Measurements from ENCODE around the gene JSRP1. TPM values are rescaled to one million over a fixed set of nuclear protein-coding genes. Genes with fewer than 3 reads are reported as not detected.

Gene JSRP1
- total RNA-seq, 1 donor from 2014 or later = 0.36 TPM

GRCh38 chr19:2221918-2222317 is 34.3 kb downstream of the JSRP1 start:
- Histone ChIP-seq H3K27ac (replicated peaks) (no peak overlapping the region), H3K4me1 (peaks cover 14% of the 10 kb centered on the region), H3K4me3 (no peak overlapping the region), H3K9me3 (replicated peaks) (no peaks in the 10 kb centered on the region), H3K36me3 (peaks cover 98% of the 10 kb centered on the region), H3K27me3 (ENCODE audit: low read depth) (no peaks in the 10 kb centered on the region)
- intact Hi-C loops (cut with micrococcal nuclease) = no loop called here
- no peak for DNase-seq
- TF ChIP-seq CTCF (IDR thresholded peaks at IDR 0.05; ENCODE audit: borderline replicate concordance) = peak; percentile 25

- H3K9me3 ChIP-seq (replicated peaks) = no peaks in the 10 kb centered on the region
- H3K4me3 ChIP-seq = no peak overlapping the region
- peak overlapping the region; percentile 18 for H3K27ac ChIP-seq (replicated peaks)
- intact Hi-C loops (cut with micrococcal nuclease) = no loop called here
- no peak for TF ChIP-seq CTCF (IDR thresholded peaks at IDR 0.05; ENCODE audit: borderline replicate concordance)
- peaks cover 14% of the 10 kb centered on the region for H3K4me1 ChIP-seq
- DNase-seq = no peak
- peaks cover 98% of the 10 kb centered on the region for H3K36me3 ChIP-seq
- no peaks in the 10 kb centered on the region for H3K27me3 ChIP-seq (ENCODE audit: low read depth)
Measured at GRCh38 chr19:2221250-2221831, 34.9 kb downstream of the JSRP1 start.

GRCh38 chr19:2219726-2220125 is 36.5 kb downstream of the JSRP1 start:
- H3K4me3 ChIP-seq = no peak overlapping the region
- no peaks in the 10 kb centered on the region for H3K9me3 ChIP-seq (replicated peaks)
- no peak for DNase-seq
- no peak for TF ChIP-seq CTCF (IDR thresholded peaks at IDR 0.05; ENCODE audit: borderline replicate concordance)
- peaks cover 98% of the 10 kb centered on the region for H3K36me3 ChIP-seq
- H3K27ac ChIP-seq (replicated peaks) = no peak overlapping the region
- peaks cover 14% of the 10 kb centered on the region for H3K4me1 ChIP-seq
- intact Hi-C loops (cut with micrococcal nuclease) = no loop called here
- no peaks in the 10 kb centered on the region for H3K27me3 ChIP-seq (ENCODE audit: low read depth)

- intact Hi-C loops (cut with micrococcal nuclease) = no loop called here
- H3K4me3 ChIP-seq = no peak overlapping the region
Measured at GRCh38 chr19:2217591-2217990, 38.6 kb downstream of the JSRP1 start.

GRCh38 chr19:2216361-2217225 is 39.6 kb downstream of the JSRP1 start:
- no peak overlapping the region for H3K4me3 ChIP-seq
- H3K9me3 ChIP-seq (replicated peaks) = no peaks in the 10 kb centered on the region
- no peaks in the 10 kb centered on the region for H3K27me3 ChIP-seq (ENCODE audit: low read depth)
- intact Hi-C loops (cut with micrococcal nuclease) = no loop called here
- H3K4me1 ChIP-seq = peaks cover 9% of the 10 kb centered on the region
- H3K36me3 ChIP-seq = peaks cover 97% of the 10 kb centered on the region
- DNase-seq = no peak
- no peak overlapping the region for H3K27ac ChIP-seq (replicated peaks)
- TF ChIP-seq CTCF (IDR thresholded peaks at IDR 0.05; ENCODE audit: borderline replicate concordance) = no peak

More at GRCh38 chr19:2217591-2217990, 38.6 kb downstream of the JSRP1 start:
- H3K36me3 ChIP-seq = peaks cover 97% of the 10 kb centered on the region
- H3K27ac ChIP-seq (replicated peaks) = no peak overlapping the region
- H3K9me3 ChIP-seq (replicated peaks) = no peaks in the 10 kb centered on the region
- H3K4me1 ChIP-seq = peaks cover 14% of the 10 kb centered on the region
- H3K27me3 ChIP-seq (ENCODE audit: low read depth) = no peaks in the 10 kb centered on the region
- TF ChIP-seq CTCF (IDR thresholded peaks at IDR 0.05; ENCODE audit: borderline replicate concordance) = no peak
- DNase-seq = no peak
